HL-60 (cell line): ENCODE measurements around the gene CRTC3.

Experiments
- CTCF ChIP-seq: IDR thresholded peaks from one replicate; pipeline ENCODE4 v1.5.1; 2011; ENCODE audit warnings: low read length, control low read depth, inconsistent platforms; ENCODE audit not compliant: insufficient read depth
- POLR2AphosphoS5 ChIP-seq: IDR thresholded peaks from 2 replicates; pipeline ENCODE4 v1.6.1; 2012; ENCODE audit warnings: low read depth

GRCh38 chr15:90646662-90647305, 117.1 kb downstream of the CRTC3 start:
- no peak for TF ChIP-seq CTCF
- no peak for TF ChIP-seq POLR2AphosphoS5
